HG02943 (cell line): ENCODE results near the gene CLVS2.

Experiments
- ATAC-seq: cut with Tn5 transposase; IDR thresholded peaks from one replicate; pipeline ENCODE4 v1.9.1; 2021; ENCODE audit warnings: mild to moderate bottlenecking, low read depth, moderate library complexity; ENCODE audit not compliant: unreplicated experiment

Gene CLVS2

DNA sequence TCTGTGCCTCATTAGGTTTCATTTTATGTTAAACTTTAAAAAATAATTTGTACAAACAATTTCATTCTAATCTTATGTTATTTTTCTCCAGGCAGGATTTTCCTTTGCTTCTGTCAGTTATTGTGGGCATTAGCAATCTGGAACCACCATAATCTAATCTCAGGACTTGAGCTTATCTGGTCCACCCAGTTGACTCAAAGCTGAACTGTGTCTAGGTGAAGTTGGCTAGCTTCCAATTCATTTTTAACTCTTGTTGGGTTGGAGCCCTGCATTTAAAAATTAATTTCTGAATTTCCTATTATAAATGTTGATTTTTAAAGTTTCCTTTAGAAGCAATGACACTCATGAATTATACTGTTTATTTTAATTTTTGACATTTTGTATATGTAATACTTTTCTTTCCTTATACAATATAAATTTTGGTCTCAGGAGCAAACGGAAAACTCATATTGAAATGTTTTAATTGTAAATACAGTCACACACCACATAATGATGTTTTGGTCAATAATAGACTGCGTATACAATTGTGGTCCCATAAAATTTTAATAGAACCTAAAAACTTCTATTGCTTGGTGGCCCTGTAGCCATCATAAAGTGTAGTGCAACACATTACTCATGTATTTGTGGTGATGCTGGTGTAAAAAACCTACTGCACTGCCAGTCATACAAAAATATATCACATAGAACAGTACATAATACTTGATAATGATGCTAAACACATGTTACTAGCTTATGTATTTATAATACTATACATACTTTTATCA, 121.3 kb downstream of the CLVS2 start:
- ATAC-seq, result no peak

DNA sequence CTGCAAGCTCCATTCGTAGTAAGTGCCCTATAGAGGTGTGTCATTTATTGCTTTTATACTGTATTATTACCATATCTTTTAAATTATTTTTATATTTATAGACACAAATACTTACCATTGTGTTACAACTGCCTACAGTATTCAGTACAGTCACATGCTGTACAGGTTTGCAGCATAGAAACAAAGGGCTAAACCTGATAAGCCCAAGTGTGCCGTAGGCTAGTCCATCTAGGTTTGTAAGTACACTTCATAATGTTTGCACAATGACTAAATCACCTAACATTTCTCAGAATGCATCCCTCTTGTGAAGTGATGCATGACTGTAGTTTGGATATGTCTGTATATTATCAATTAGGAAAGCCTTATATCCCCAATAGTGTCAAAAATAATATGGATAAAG, 122.8 kb downstream of the CLVS2 start:
- no peak for ATAC-seq
